SK-N-SH (cell line): Measurements from ENCODE around the gene ARGLU1. TPM values are rescaled to one million over a fixed set of nuclear protein-coding genes. Genes with fewer than 3 reads are reported as not detected.

Experiments
- CTCF ChIA-PET: fragments of 300-600, 350-600 bp; formaldehyde crosslinking; extraction: SDS; loops from one replicate; lab custom pipeline; 2021; lab: Yijun Ruan, JAX
- POLR2A ChIA-PET: fragments of 350-600 bp; sonication (Branson Sonifier 250); formaldehyde crosslinking; extraction: SDS; loops from one replicate; lab custom pipeline; 2020; ENCODE audit warnings: antibody characterized with exemption, inconsistent platforms; lab: Yijun Ruan, JAX
- DNase-seq: peaks from one replicate; pipeline ENCODE4 v3.0.0; 2012
- H2AFZ ChIP-seq: fragments of 200-600 bp; sonication (generic); 2 replicates; pipeline ENCODE4 v1.8.1; 2016; ENCODE audit warnings: antibody characterized with exemption, mild to moderate bottlenecking, low read depth
- H3F3A ChIP-seq: fragments of 200-600 bp; sonication (generic); replicated peaks from 2 replicates; pipeline ENCODE3; 2016; ENCODE audit warnings: antibody characterized with exemption, mild to moderate bottlenecking; ENCODE audit not compliant: insufficient read depth
- H3K27ac ChIP-seq, 2 experiments: fragments of 200-500 bp in 1 of 2; fragments of 200-600 bp in 1 of 2; sonication (Bioruptor generic) in 1 of 2; sonication (generic), shearing (Covaris generic) in 1 of 2; 2 replicates each; pipeline versions ENCODE4 v1.5.1 to v1.6.1; 2014 to 2016; ENCODE audit warnings: low read depth in 2 of 2, inconsistent platforms in 1 of 2, low read length in 1 of 2, mild to moderate bottlenecking in 1 of 2, mixed read lengths in 1 of 2
- H3K27me3 ChIP-seq: fragments of 200-600 bp; sonication (generic), shearing (Covaris generic); 2 replicates; pipeline ENCODE4 v1.6.1; 2016; ENCODE audit warnings: mixed run types; ENCODE audit not compliant: insufficient read depth
- H3K36me3 ChIP-seq, 2 experiments: fragments of 200-500 bp in 1 of 2; fragments of 200-600 bp in 1 of 2; sonication (Bioruptor generic) in 1 of 2; sonication (generic) in 1 of 2; replicated peaks in 1 of 2; 2 replicates each; pipeline versions ENCODE3 to v1.5.1; 2014 to 2016; ENCODE audit warnings: low read length in 1 of 2, mild to moderate bottlenecking in 1 of 2; ENCODE audit not compliant: insufficient read depth in 2 of 2, control insufficient read depth in 1 of 2
- H3K4me1 ChIP-seq, 2 experiments: fragments of 200-500 bp in 1 of 2; fragments of 200-600 bp in 1 of 2; sonication (Bioruptor generic) in 1 of 2; sonication (generic), shearing (Covaris generic) in 1 of 2; 2 replicates each; pipeline versions ENCODE4 v1.5.1 to v1.6.1; 2014 to 2016; ENCODE audit warnings: low read depth in 1 of 2, low read length in 1 of 2, mixed run types in 1 of 2; ENCODE audit not compliant: insufficient read depth in 2 of 2, control insufficient read depth in 1 of 2
- H3K4me2 ChIP-seq: fragments of 200-600 bp; sonication (generic), shearing (Covaris generic); 2 replicates; pipeline ENCODE4 v1.6.1; 2017; ENCODE audit warnings: mixed run types
- H3K4me3 ChIP-seq, 2 experiments: fragments of 200-500 bp in 1 of 2; fragments of 200-600 bp in 1 of 2; sonication (Bioruptor generic) in 1 of 2; sonication (generic), shearing (Covaris generic) in 1 of 2; 2 replicates each; pipeline versions ENCODE4 v1.5.1 to v1.8.1; 2014 to 2016; ENCODE audit warnings: low read depth in 2 of 2, inconsistent platforms in 1 of 2, low read length in 1 of 2, mild to moderate bottlenecking in 1 of 2, mixed read lengths in 1 of 2, moderate library complexity in 1 of 2
- H3K79me2 ChIP-seq: fragments of 200-600 bp; sonication (generic); 2 replicates; pipeline ENCODE4 v1.8.1; 2017; ENCODE audit warnings: mild to moderate bottlenecking; ENCODE audit not compliant: insufficient read depth
- H3K9ac ChIP-seq: fragments of 200-600 bp; sonication (generic); 2 replicates; pipeline ENCODE4 v1.6.1; 2017; ENCODE audit warnings: mixed run types
- H3K9me2 ChIP-seq: fragments of 200-600 bp; sonication (generic); 2 replicates; pipeline ENCODE4 v1.6.1; 2017; ENCODE audit warnings: mixed run types
- H3K9me3 ChIP-seq: fragments of 200-600 bp; sonication (generic); 2 replicates; pipeline ENCODE4 v1.6.1; 2017; ENCODE audit warnings: mixed run types, mild to moderate bottlenecking, moderate library complexity
- H4K20me1 ChIP-seq: fragments of 200-600 bp; sonication (generic); 2 replicates; pipeline ENCODE4 v1.6.1; 2017; ENCODE audit warnings: mild to moderate bottlenecking, mixed run types; ENCODE audit not compliant: insufficient read depth
- CHD2 ChIP-seq: fragments of 150-350 bp; IDR thresholded peaks from 2 replicates; pipeline ENCODE4 v1.6.1; 2018; ENCODE audit warnings: low read length; ENCODE audit not compliant: partially characterized antibody
- EP300 ChIP-seq, 2 experiments: IDR thresholded peaks; 2 replicates each; pipeline versions ENCODE4 v1.4.0 to v1.6.1; 2012; ENCODE audit warnings: borderline replicate concordance in 1 of 2, low read depth in 1 of 2, low read length in 1 of 2
- GATA2 ChIP-seq: sonication (generic); formaldehyde crosslinking; IDR thresholded peaks from 2 replicates; pipeline ENCODE4 v1.5.0; 2020; ENCODE audit warnings: mild to moderate bottlenecking, missing genetic modification reagents
- MXI1 ChIP-seq: IDR thresholded peaks from 2 replicates; pipeline ENCODE4 v1.6.1; 2012; ENCODE audit warnings: mild to moderate bottlenecking, low read depth, low read length, improper control_type of control experiment
- NFIC ChIP-seq: IDR thresholded peaks from 2 replicates; pipeline ENCODE4 v1.4.0; 2012; ENCODE audit warnings: borderline replicate concordance
- RAD21 ChIP-seq: IDR thresholded peaks from 2 replicates; pipeline ENCODE4 v1.6.1; 2012; ENCODE audit warnings: mild to moderate bottlenecking, low read length
- RCOR1 ChIP-seq: fragments of 150-350 bp; IDR thresholded peaks from 2 replicates; pipeline ENCODE4 v1.6.1; 2017; ENCODE audit warnings: antibody characterized with exemption, low read length
- RFX5 ChIP-seq: IDR thresholded peaks from 2 replicates; pipeline ENCODE4 v1.6.1; 2012; ENCODE audit warnings: mild to moderate bottlenecking, improper control_type of control experiment, low read length
- SMC3 ChIP-seq: IDR thresholded peaks from 2 replicates; pipeline ENCODE4 v1.6.1; 2012; ENCODE audit warnings: low read depth, low read length, improper control_type of control experiment
- TCF12 ChIP-seq: IDR thresholded peaks from 2 replicates; pipeline ENCODE4 v1.4.0; 2012
- WGBS: methylation state at CpG from one replicate; pipeline ENCODE4 v1.1.6; 2017; ENCODE audit warnings: low lambda C conversion rate; 5-methylcytosine and 5-hydroxymethylcytosine counted together
- polyA plus RNA-seq, 3 experiments: library from polyadenylated mRNA; depleted of rRNA; stranded (reverse); fragments of >200 nt; gene quantifications; 2 replicates each; pipeline ENCODE4 v1.2.3, GENCODE V29; 2012
- TF ChIP-seq, protein P1 (sequence below): IDR thresholded peaks from 2 replicates; pipeline ENCODE4; 2012
- TF ChIP-seq, protein P2 (sequence below): fragments of 150-350 bp; IDR thresholded peaks from 2 replicates; pipeline ENCODE4 v1.6.1; 2016; ENCODE audit warnings: mild to moderate bottlenecking, low read depth, low read length
- TF ChIP-seq, protein P3 (sequence below): IDR thresholded peaks from 2 replicates; pipeline ENCODE4 v1.6.1; 2012; ENCODE audit warnings: mild to moderate bottlenecking, low read depth, low read length, moderate library complexity
- TF ChIP-seq, protein P4 (sequence below): fragments of 200-600 bp; sonication (generic); IDR thresholded peaks from 2 replicates; pipeline ENCODE4 v1.6.1; 2017; ENCODE audit warnings: antibody characterized with exemption, mild to moderate bottlenecking, moderate library complexity

Gene ARGLU1
- polyA plus RNA-seq, 1 of the 3 experiments (the other 2 are of a cell fraction), result 101 TPM

DNA sequence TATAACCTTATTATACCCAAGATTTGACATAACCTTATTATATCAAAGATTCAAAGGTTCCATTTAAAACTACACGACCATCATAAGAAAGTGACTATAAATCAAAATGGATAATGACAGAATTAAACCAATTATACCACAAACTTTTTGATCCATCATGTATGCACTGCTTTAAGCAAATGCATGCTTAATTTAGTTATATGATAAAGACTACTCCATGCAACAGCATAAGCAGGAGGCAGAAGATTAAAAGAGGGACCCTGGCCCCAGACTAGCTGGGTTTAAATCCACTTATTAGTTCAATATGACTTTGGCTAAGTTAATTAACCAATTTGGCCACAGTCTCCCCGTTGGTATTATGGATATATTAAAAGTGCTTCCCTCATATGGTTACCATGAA lies 43.8 kb downstream of the ARGLU1 start:
- Histone ChIP-seq H3K4me3 (no peak overlapping the region), H3K36me3 (no peaks in the 10 kb centered on the region), H2AFZ (no peak overlapping the region), H4K20me1 (no peaks in the 10 kb centered on the region), H3K9me2 (no peaks in the 10 kb centered on the region), H3K9me3 (no peaks in the 10 kb centered on the region), H3K79me2 (peaks cover 6% of the 10 kb centered on the region; the same call in 1 of the 2 replicates), H3K27me3 (no peaks in the 10 kb centered on the region), H3K9ac (no peak overlapping the region), H3K27ac (peak overlapping the region in 1 of 2 experiments; percentile 74; a peak in 2 of 4 replicates), H3K4me1 (peaks cover 0 to 46% of the 10 kb centered on the region in 2 experiments; a peak in 2 of 4 replicates), H3F3A (no peaks in the 10 kb centered on the region), H3K4me2 (no peak overlapping the region)
- POLR2A ChIA-PET, result no interaction called here
- WGBS, result 12% methylated on average over 2 of the region's 2 CpGs
- DNase-seq, result peak; percentile 37
- CTCF ChIA-PET, result interaction anchor here (1.3 to 2.2 kb wide), 2 partner anchors 10 to 12 kb away, joined by 8 to 9 read pairs; partner anchors contain the start of gene EFNB2
- TF ChIP-seq, protein P1, sequence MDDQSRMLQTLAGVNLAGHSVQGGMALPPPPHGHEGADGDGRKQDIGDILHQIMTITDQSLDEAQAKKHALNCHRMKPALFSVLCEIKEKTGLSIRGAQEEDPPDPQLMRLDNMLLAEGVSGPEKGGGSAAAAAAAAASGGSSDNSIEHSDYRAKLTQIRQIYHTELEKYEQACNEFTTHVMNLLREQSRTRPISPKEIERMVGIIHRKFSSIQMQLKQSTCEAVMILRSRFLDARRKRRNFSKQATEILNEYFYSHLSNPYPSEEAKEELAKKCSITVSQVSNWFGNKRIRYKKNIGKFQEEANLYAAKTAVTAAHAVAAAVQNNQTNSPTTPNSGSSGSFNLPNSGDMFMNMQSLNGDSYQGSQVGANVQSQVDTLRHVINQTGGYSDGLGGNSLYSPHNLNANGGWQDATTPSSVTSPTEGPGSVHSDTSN, result no peak
- TF ChIP-seq RAD21, result no peak
- TF ChIP-seq, protein P2, sequence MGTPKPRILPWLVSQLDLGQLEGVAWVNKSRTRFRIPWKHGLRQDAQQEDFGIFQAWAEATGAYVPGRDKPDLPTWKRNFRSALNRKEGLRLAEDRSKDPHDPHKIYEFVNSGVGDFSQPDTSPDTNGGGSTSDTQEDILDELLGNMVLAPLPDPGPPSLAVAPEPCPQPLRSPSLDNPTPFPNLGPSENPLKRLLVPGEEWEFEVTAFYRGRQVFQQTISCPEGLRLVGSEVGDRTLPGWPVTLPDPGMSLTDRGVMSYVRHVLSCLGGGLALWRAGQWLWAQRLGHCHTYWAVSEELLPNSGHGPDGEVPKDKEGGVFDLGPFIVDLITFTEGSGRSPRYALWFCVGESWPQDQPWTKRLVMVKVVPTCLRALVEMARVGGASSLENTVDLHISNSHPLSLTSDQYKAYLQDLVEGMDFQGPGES, result no peak
- TF ChIP-seq, protein P3, sequence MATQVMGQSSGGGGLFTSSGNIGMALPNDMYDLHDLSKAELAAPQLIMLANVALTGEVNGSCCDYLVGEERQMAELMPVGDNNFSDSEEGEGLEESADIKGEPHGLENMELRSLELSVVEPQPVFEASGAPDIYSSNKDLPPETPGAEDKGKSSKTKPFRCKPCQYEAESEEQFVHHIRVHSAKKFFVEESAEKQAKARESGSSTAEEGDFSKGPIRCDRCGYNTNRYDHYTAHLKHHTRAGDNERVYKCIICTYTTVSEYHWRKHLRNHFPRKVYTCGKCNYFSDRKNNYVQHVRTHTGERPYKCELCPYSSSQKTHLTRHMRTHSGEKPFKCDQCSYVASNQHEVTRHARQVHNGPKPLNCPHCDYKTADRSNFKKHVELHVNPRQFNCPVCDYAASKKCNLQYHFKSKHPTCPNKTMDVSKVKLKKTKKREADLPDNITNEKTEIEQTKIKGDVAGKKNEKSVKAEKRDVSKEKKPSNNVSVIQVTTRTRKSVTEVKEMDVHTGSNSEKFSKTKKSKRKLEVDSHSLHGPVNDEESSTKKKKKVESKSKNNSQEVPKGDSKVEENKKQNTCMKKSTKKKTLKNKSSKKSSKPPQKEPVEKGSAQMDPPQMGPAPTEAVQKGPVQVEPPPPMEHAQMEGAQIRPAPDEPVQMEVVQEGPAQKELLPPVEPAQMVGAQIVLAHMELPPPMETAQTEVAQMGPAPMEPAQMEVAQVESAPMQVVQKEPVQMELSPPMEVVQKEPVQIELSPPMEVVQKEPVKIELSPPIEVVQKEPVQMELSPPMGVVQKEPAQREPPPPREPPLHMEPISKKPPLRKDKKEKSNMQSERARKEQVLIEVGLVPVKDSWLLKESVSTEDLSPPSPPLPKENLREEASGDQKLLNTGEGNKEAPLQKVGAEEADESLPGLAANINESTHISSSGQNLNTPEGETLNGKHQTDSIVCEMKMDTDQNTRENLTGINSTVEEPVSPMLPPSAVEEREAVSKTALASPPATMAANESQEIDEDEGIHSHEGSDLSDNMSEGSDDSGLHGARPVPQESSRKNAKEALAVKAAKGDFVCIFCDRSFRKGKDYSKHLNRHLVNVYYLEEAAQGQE, result no peak
- peak; percentile 41; the same call in 1 of the 2 replicates for TF ChIP-seq RCOR1
- peak; percentile 64 for TF ChIP-seq GATA2 (CRISPR knock-in tag)
- TF ChIP-seq RFX5, result no peak
- TF ChIP-seq, protein P4, sequence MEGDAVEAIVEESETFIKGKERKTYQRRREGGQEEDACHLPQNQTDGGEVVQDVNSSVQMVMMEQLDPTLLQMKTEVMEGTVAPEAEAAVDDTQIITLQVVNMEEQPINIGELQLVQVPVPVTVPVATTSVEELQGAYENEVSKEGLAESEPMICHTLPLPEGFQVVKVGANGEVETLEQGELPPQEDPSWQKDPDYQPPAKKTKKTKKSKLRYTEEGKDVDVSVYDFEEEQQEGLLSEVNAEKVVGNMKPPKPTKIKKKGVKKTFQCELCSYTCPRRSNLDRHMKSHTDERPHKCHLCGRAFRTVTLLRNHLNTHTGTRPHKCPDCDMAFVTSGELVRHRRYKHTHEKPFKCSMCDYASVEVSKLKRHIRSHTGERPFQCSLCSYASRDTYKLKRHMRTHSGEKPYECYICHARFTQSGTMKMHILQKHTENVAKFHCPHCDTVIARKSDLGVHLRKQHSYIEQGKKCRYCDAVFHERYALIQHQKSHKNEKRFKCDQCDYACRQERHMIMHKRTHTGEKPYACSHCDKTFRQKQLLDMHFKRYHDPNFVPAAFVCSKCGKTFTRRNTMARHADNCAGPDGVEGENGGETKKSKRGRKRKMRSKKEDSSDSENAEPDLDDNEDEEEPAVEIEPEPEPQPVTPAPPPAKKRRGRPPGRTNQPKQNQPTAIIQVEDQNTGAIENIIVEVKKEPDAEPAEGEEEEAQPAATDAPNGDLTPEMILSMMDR, result no peak
- no peak for TF ChIP-seq NFIC
- peak; percentile 18 for TF ChIP-seq CHD2
- peak in 1 of 2 experiments; percentile 71; a peak in 2 of 4 replicates for TF ChIP-seq EP300 (IDR thresholded peaks at IDR 0.05; ENCODE audit: borderline replicate concordance in 1 of 2, low read depth in 1 of 2, low read length in 1 of 2)
- TF ChIP-seq SMC3, result no peak
- no peak for TF ChIP-seq TCF12
- no peak for TF ChIP-seq MXI1
